GM19351 (cell line): ENCODE data around the gene LRRC66.

Experiments
- ATAC-seq: cut with Tn5 transposase; IDR thresholded peaks from one replicate; pipeline ENCODE4 v1.9.1; 2021; ENCODE audit warnings: mild to moderate bottlenecking, moderate library complexity; ENCODE audit not compliant: unreplicated experiment

LRRC66 gene

DNA sequence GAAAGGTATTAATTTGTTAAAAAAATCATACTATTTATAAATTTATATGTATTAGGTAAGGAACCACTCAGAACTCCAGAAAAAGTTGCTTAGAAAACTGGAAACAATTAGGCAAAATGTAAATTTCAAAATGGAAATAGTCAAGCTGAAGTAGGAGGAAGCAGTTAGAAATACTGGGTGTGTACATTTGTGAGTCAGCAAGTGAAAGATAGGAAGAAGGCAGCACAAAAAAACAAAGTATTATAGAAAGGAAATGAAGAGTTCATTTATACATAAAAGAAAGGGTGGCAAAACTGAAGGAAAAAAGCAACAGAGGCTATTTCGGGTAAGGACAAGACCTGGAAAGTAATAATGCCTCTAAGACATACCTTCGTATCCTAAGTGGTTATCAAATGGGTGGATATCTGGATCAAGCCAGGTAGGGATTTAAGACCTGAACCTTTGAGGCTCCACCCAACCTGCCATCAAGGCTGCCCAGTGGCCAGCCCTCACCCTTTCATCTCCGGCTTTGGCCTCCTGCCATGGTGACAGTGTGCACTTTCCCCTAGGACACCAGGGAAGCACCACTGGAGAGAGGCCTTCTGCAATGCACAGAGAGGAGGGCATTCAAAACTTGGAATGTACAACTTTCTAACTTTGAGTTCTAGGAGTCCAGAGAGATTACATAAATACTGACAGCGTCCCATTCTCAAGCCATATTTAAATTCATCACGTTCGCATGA lies at the start of gene LRRC66:
Gene LRRC66 (minus strand): TSS at position 428 of the 722 bp plus-strand sequence. CDS start 2,750 bp downstream, outside the sequence.
- ATAC-seq = no peak

- ATAC-seq = no peak
These were observed 49.4 kb upstream of the LRRC66 start for GRCh38 chr4:52069571-52069970.

DNA sequence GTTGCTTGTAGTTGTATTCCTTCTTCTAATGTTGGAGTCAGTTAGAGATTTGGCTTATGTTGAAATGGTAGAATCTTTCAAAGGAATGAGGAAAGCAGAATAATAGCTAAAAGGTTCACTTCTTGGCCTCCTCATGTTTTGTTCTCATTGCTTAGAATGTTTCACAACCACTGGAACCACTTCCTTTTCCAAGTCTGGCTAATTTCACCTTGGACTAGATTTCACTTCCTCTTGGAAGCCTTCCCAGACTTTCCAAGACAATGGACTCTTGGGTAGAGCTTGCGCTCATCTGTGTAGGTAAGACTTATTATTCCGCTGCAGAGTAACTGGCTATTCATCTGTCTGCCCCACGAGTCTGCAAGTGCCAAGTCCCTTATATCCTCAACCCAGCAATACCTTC lies 39.2 kb upstream of the LRRC66 start:
- ATAC-seq = no peak

GRCh38 chr4:52058275-52058674 lies 38.1 kb upstream of the LRRC66 start:
- ATAC-seq = no peak

DNA sequence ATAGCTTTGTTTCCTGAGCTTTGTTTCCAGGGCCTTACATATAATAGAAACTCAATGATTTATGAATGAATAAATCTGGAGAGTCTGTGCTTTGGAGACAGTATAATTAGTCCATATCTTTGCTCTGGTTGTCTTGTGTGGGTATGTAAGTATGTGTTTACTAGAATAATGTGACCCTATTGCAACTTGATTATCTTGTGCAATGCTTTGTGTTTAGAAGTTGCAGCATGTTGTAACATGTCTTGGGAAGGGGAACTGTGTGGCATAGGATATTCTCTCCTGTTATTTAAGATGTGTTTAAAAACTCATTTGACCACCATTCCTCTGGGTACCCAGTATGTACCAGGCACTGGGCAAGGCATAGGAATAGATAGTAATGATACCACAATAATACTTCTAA lies 37.0 kb upstream of the LRRC66 start:
- no peak for ATAC-seq

- no peak for ATAC-seq
These were observed 34.1 kb upstream of the LRRC66 start for GRCh38 chr4:52054254-52054653.

DNA sequence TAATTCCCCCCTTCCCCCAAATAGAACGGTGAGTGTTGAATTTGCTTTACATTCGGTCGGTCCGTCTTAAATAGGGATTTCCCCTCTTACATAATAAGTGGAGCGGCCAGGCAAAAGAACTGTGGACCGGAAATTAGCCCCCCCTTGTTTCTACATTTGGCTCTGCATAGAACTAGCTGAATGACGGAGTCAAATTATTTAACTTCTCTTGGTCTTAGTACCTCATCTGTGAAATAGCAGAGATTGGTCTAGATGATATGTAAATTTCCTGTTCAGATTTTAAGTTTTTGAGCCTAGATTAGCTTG lies 32.3 kb upstream of the LRRC66 start:
- peak; percentile 61 for ATAC-seq

DNA sequence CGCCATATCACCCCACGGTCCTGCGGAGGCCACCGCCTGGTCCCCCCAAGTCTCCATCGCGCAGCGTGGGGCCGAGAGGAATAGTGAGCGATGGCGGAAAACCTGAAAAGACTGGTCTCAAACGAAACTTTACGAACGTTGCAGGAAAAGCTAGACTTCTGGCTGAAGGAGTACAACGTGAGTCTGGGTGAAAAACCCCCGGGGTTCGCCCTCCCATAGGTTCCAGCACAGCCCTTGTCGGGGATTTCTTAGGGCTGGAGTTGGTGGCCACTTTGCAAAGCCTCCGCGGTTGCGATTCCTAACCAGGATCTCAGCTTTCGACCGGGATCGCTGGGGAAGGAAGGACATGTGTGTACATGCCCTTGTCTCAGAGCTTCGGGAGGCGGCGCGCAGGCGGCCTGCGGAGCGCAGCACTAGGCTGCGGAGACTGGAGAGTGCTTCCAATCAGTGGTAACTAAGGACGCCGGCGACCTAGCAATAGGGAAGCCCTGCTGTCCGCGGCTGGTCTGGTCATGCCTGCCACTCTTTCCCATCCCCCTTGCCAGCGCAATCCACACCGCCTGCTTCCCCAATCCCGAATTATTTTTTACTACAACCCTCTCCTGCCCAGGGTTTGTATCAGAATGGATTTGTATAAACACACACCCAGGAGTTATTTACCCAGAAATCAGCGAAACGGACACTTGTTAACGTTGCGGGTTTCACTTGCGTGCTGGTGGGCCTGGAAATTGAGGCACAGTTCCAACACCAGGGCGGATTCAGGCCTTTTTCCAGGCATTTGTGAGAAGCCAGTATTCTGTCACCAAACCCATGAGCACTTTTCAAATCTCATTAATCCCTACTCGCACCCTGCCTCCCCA lies 31.7 kb upstream of the LRRC66 start:
- peak; percentile 67 for ATAC-seq

- peak; percentile 45 for ATAC-seq
These were observed 31.1 kb upstream of the LRRC66 start, which contains the start of gene SPATA18 for GRCh38 chr4:52051213-52051614. TSS of gene SPATA18 (plus strand) at chr4:52051304. CDS start at chr4:52051705, 401 bp downstream.

GRCh38 chr4:52049266-52049665 lies 29.1 kb upstream of the LRRC66 start:
- no peak for ATAC-seq

DNA sequence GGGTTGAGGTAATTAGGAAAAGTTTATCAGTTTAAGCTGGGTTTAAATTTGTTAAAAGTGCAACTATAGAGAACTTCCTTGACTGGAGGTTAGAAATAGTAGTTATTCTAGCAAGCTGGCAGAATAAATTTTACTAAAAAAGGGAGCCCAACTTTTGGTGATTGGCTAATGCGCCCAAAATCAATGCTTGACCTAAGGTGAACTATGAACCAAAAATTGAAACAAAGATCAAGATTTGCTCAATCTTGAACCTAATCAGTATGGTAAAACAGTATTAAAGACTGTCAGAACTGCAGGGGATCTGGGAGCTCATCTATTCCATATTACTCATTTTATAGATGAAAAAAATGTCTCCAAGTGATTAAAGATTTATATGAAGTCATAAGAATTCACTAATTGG lies 24.9 kb upstream of the LRRC66 start:
- no peak for ATAC-seq

DNA sequence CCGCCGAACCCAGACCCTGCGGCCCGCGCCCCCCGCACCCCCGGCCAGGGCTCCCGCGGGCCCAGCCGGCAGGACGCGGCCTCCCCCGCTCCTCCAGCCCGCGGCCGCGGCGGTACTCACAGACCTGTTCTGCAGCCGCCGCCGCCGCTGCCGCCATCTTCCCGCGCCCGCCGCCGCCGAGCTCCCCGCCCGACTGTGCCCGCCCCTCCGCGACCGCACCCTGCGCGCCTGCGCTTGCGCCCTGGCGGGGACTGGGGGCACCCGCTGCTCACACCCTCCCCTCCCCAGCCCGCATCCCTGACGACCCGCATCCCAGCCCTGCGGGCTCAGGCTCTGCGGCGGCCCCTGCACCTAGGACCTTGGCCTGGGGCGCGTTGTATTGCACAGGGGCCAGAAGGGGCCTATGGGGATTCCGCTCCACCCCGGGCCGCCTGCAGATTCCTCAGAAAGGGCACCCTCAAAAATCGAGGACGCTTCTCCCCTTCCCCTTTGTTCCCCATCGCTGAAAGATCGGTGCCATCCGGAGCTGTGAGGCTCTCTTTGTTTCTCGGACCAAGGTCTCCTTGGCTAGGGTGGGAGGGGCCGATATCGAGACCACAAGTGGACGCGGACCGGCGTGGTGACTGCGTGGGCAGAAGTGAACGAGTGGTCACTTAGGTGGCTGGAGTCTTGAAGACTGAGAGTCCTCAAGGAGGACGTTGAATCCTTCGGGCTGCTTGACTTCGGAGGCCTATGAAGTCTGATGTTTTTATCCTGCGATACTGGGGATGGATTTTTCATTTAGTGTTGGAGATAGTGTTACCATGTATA lies 18.1 kb upstream of the LRRC66 start, which contains the start of gene SGCB:
Gene SGCB (minus strand): TSS at position 197 of the 810 bp plus-strand sequence. CDS start 40 bp downstream, at position 157.
- ATAC-seq = peak; percentile 89

GRCh38 chr4:52037689-52038102 lies 17.5 kb upstream of the LRRC66 start:
- peak; percentile 55 for ATAC-seq

- no peak for ATAC-seq
These were observed 16.8 kb upstream of the LRRC66 start for GRCh38 chr4:52036886-52037530.

- ATAC-seq = no peak
These were observed 15.0 kb upstream of the LRRC66 start for GRCh38 chr4:52035190-52035589.

DNA sequence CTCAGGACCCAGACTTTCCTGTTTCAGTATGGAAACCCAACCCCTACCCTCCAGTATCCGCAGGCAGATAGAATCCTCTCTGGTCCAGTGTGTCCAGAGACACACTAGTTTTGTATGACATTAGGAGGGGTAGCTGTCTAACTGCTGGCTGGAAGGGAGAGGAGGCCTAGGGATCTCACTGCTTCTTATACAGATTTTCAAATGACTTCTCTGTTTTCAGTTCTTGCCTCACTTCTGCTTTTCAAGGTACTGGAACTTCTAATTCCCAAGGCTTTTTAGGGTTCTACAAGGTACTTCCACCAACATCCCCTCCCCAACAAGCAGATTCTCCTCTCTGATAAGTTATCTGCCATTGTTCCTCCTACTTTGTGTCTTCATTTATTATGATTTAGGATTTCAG lies 11.8 kb upstream of the LRRC66 start:
- ATAC-seq = no peak

DNA sequence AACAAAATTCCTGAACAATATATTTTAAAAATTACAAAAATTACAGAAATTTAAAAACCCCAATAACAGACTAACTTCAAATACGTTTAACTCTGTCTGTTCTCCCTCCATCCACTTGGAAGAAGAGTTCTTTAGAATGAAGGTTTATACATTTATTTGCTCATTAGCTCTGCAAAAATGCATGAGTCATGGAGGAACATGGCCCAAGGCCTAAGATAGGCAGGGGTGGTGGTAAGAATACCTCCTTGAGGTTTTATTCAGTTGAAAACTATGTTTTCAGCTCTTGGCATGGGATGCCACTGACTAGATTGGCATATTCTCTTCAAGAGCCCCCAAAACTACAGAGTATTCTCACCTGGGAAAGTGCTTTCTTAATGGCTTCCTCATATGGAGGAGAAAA lies 8.8 kb upstream of the LRRC66 start:
- no peak for ATAC-seq

GRCh38 chr4:52017814-52018213 lies 2.3 kb downstream of the LRRC66 start:
- ATAC-seq = no peak

- ATAC-seq = no peak
These were observed 3.2 kb downstream of the LRRC66 start for GRCh38 chr4:52016981-52017380.

DNA sequence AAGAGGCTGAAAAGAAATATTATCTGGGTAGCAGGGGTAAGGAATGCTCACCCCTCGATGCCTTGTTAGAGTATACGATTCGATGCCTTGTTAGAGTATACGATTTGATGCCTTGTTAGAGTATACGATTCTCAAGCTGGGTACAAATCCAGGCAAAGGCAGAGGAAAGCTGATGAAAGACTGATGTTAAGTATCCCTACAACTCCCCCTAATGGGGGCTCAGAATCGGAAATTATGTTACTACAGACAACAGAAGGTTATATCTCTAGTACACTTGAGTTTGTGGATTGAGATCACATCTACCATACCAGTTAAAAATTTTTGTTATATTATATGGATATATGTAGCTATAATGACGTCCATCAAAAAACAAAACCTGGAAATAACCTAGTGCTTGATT lies 4.8 kb downstream of the LRRC66 start:
- ATAC-seq = no peak

- no peak for ATAC-seq
These were observed 5.3 kb downstream of the LRRC66 start for GRCh38 chr4:52014903-52015302.
